GM21367 (cell line): ENCODE results near the gene TMEM132D.

Experiments used
- ATAC-seq: cut with Tn5 transposase; IDR thresholded peaks from one replicate; pipeline ENCODE4 v1.9.1; 2021; ENCODE audit not compliant: unreplicated experiment

Gene TMEM132D

GRCh38 chr12:129127771-129128170 is 776.1 kb downstream of the TMEM132D start:
- no peak for ATAC-seq

GRCh38 chr12:129127211-129127610 is 776.6 kb downstream of the TMEM132D start:
- no peak for ATAC-seq

DNA sequence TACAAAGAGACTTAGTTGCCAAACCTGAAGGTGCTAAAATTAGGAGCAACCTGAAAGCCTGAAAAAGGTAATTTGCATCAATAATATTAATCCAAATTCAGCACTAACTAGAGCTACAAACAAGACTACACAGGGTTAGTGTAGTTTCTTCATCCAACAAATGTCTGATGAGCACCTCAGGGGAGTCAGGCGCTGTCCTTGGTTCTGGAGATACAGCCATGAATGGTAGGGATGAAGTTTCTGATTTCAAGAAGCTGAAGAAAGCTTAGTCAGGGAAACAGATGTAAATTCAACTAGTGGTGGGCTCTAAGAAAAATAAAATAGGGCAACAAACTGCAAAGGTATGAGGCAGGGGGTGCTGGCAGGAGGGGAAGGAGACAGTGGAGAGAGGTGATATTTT is 784.3 kb downstream of the TMEM132D start:
- no peak for ATAC-seq

DNA sequence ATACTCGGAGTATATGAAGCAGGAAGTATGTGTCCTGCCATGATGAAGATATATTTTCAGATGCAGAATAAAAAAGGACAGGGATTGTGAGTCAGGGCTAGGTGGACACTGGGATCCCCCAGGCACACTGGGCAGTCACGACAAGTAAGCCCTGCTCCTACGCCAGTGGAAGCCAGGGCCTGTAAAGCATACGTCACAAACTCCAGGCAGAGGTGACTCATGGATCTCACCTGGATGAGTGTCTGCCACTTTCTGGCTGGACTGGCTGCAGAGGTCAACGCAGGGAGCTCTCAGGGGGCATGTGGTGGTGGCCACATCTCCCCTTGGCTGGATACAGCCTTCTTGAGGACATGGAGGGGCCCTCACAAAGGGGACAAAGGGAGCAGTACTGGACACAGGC is 788.3 kb downstream of the TMEM132D start:
- ATAC-seq, result no peak

- no peak for ATAC-seq
Measured at GRCh38 chr12:129110575-129110974, 793.2 kb downstream of the TMEM132D start.

DNA sequence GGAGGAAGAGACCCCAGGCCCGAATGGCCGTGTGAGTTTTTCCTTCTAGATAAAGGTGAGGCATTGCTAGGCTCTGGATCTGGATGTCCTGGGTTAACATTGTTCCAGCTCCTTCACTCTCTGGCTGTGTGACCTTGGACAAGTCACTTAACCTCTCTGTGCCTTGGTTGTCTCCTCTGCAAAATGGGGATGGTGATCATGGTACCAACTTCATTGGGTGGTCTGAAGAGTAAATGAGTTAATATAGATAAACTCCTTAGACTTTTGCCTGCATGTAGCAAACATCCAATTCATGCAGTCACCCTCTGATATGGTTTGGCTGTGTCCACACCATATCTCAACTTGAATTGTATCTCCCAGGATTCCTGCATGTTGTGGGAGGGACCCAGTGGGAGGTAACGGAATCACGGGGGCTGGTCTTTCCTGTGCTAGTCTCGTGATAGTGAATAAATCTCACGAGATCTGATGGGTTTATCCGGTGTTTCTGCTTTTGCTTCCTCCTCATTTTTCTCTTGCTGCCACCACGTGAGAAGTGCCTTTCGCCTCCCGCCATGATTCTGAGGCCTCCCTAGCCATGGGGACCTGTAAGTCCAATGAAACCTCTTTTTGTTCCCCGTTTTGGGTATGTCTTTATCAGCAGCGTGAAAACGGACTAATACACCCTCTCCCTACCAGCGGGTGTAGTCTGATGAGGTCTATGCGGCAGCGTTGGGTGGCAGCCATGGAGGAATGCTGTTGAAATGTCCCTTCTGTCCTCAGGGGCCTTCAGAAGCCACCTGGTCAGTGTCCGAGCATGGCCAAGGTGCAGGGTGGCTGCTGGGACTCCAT is 794.4 kb downstream of the TMEM132D start:
- no peak for ATAC-seq

DNA sequence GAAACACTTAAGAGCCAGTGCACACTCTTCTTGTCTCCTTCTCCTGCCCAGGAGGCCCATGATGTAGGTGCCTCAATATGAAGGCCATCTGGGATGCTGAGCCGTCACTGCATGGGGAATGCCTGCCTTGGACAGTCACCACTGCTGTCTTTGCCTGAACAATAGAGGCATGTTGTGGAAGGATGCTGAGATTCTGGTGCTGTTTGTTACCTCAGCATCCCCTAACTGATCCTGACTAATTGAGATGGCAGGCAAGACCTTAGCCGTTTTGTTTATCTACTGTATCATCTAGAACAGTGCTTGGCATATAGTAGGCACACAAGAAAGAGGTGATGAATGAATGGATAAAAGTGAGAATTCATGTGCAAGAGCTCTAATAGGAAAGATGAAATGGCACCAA is 797.1 kb downstream of the TMEM132D start:
- ATAC-seq, result no peak

GRCh38 chr12:129103231-129103630 is 800.6 kb downstream of the TMEM132D start:
- ATAC-seq, result no peak

GRCh38 chr12:129102233-129102632 is 801.6 kb downstream of the TMEM132D start:
- ATAC-seq, result no peak

DNA sequence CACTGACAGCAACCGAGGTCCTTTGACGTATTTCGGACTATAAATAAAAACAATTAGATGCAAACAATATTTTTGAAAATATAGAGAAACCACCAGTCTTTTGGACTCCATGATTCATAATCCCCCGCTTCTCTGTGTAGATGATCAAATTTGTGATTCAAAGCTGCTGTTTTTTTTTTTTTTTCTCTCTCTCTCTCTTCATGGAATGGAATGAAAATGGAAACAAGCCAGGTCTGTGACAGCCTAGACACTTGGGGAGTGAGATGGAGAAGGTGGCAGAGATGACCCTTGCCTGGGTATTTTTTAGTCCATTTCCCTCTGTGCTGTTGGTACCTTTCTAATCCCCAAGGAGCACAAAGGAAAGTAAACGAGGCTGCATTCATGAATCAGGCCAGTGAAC is 802.0 kb downstream of the TMEM132D start:
- ATAC-seq, result no peak

DNA sequence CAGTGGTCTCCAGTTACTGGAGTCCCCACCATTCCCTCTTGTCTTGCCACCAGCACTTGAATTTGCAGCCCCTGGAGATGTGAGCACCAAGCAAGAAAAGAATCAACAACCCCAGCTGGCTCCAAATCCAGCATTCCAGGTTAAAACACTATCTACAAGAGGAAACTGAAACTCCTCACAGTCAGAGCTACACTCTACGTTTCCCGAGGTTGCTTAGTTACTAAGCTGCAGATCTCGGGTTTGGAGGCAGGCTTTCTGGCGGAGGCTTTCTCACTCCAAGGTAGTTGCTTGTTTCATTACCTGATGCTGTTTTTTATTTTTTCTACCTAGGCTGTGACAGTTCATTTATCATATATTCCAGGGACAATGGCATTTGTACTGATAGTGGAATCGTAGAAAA is 802.4 kb downstream of the TMEM132D start:
- ATAC-seq, result no peak

GRCh38 chr12:129097451-129097850 is 806.4 kb downstream of the TMEM132D start:
- no peak for ATAC-seq

- ATAC-seq, result no peak
Measured at GRCh38 chr12:129096968-129097367, 806.9 kb downstream of the TMEM132D start.

DNA sequence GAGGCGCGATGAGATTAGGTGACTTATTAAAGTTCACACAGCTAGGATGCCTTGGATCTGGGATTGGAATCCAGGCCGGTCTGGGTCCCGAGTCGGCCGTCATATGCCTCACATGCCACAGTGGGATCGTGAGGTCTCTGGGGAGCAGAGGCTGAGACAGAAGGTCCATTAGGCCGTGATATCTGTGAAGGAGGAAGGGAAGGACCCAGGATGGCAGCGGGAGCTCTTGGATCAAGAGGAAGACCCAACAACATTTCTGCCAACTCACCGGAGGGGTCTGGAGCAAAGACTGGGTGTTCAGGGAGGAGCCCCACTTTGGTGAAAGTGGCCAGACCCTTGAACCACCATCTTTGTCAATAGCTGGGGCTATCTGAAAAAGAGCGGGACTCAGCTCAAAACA is 807.6 kb downstream of the TMEM132D start:
- ATAC-seq, result no peak

GRCh38 chr12:129089576-129089975 is 814.2 kb downstream of the TMEM132D start:
- ATAC-seq, result no peak

GRCh38 chr12:129084875-129085826 is 818.7 kb downstream of the TMEM132D start:
- ATAC-seq, result no peak

GRCh38 chr12:129083121-129083840 is 820.5 kb downstream of the TMEM132D start:
- no peak for ATAC-seq

DNA sequence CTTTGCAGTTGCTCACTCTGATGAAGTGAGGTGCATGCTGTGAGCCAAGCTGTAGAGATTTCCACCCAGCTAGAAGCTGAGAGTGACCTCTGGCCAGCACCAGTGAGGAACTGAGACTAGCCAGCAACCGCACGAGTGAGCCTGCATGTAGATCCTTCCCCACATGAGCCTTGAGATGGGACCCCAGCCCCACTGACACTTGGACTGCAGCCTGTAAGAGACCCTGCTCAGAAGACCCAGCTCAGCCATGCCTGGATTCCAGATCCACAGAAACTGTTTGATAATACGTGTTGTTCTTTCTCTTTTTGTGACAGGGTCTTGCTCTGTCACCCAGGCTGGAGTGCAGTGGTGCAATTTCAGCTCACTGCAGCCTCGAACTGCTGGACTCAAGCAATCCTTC is 821.4 kb downstream of the TMEM132D start:
- no peak for ATAC-seq

GRCh38 chr12:129081755-129082250 is 822.0 kb downstream of the TMEM132D start:
- no peak for ATAC-seq

- no peak for ATAC-seq
Measured at GRCh38 chr12:129080821-129081220, 823.0 kb downstream of the TMEM132D start.

DNA sequence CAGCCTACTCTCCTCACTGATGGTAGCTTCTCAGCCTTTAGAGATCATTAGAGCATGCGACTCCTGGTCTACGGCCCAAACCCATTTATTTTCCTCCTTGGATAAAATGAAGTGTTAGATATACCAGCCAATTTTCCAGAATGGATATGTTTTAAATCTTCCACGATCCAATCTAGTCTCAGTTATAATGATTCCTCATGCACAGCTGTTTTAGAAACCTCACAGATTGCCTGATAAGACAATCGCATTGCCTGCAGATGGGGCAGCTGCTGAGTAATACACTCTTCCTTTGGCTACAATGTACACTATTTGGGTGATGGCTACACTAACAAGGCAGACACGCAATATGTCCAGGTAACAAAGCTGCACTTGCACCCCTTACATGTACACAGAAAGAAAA is 823.4 kb downstream of the TMEM132D start:
- ATAC-seq, result no peak
